Effector CD4-positive, alpha-beta T cell (primary cell): ENCODE data around the gene KNDC1.

Source experiments
- DNase-seq: peaks from one replicate; pipeline ENCODE4 v3.0.0-alpha.2; 2020

KNDC1 gene

GRCh38 chr10:133246236-133246626, 86.2 kb downstream of the KNDC1 start:
- DNase-seq = no peak

- DNase-seq = no peak
Measured at GRCh38 chr10:133247681-133248333, 87.8 kb downstream of the KNDC1 start.

- DNase-seq = no peak
Measured at GRCh38 chr10:133248334-133248715, 88.3 kb downstream of the KNDC1 start.

- DNase-seq = no peak
Measured at GRCh38 chr10:133249094-133249780, 89.2 kb downstream of the KNDC1 start.

GRCh38 chr10:133249975-133250754, 90.1 kb downstream of the KNDC1 start:
- DNase-seq = no peak

GRCh38 chr10:133251388-133252222, 91.6 kb downstream of the KNDC1 start:
- DNase-seq = no peak

- no peak for DNase-seq
Measured at GRCh38 chr10:133252223-133252552, 92.2 kb downstream of the KNDC1 start.

GRCh38 chr10:133253361-133253955, 93.4 kb downstream of the KNDC1 start:
- DNase-seq = no peak

GRCh38 chr10:133254421-133255120, 94.6 kb downstream of the KNDC1 start:
- no peak for DNase-seq

- no peak for DNase-seq
Measured at GRCh38 chr10:133255323-133255722, 95.3 kb downstream of the KNDC1 start.

- DNase-seq = no peak
Measured at GRCh38 chr10:133257489-133258065, 97.6 kb downstream of the KNDC1 start.

GRCh38 chr10:133258066-133258817, 98.2 kb downstream of the KNDC1 start:
- no peak for DNase-seq

- DNase-seq = peak; percentile 78
Measured at GRCh38 chr10:133258818-133259601, 99.0 kb downstream of the KNDC1 start.

- DNase-seq = no peak
Measured at GRCh38 chr10:133259602-133259989, 99.6 kb downstream of the KNDC1 start.

GRCh38 chr10:133260895-133261725, 101.1 kb downstream of the KNDC1 start:
- peak; percentile 70 for DNase-seq

- DNase-seq = peak; percentile 79
Measured at GRCh38 chr10:133261726-133262325, 101.8 kb downstream of the KNDC1 start.

GRCh38 chr10:133262696-133263095, 102.7 kb downstream of the KNDC1 start:
- DNase-seq = no peak

- no peak for DNase-seq
Measured at GRCh38 chr10:133263674-133264073, 103.7 kb downstream of the KNDC1 start.

GRCh38 chr10:133264461-133264860, 104.4 kb downstream of the KNDC1 start:
- DNase-seq = no peak
